Heart right ventricle (tissue), 16 donors: ENCODE measurements around the gene HGFAC. TPM values are rescaled to one million over a fixed set of nuclear protein-coding genes. Genes with fewer than 3 reads are reported as not detected.

Source experiments
- ATAC-seq, 8 donors: fragments of 200-7000 bp; cut with Tn5 transposase; one replicate each; pipeline ENCODE4 v1.9.1; 2020; ENCODE audit warnings: mild to moderate bottlenecking in 8 of 8, moderate library complexity in 8 of 8, moderate number of reproducible peaks in 1 of 8
- DNase-seq, 2 donors: peaks; one replicate each; pipeline ENCODE4 v3.0.0-alpha.2; 2020
- H3K27ac ChIP-seq, 10 donors: fragments of 200-600 bp; sonication (generic) in 2 of 10; one replicate each; pipeline versions ENCODE4 v1.5.0 to v1.8.0; 2020 to 2022; ENCODE audit warnings: mild to moderate bottlenecking in 3 of 10
- H3K27me3 ChIP-seq, 7 donors: fragments of 200-600 bp; one replicate each; pipeline ENCODE4 v1.8.0; 2021 to 2022; ENCODE audit warnings: mild to moderate bottlenecking in 2 of 7
- H3K36me3 ChIP-seq, 9 donors: fragments of 200-600 bp; sonication (generic) in 1 of 9; one replicate each; pipeline versions ENCODE4 v1.5.0 to v1.8.0; 2020 to 2022; ENCODE audit warnings: mild to moderate bottlenecking in 2 of 9
- H3K4me1 ChIP-seq, 9 donors: fragments of 200-600 bp; sonication (generic) in 1 of 9; one replicate each; pipeline versions ENCODE4 v1.5.0 to v1.8.0; 2020 to 2022; ENCODE audit warnings: mild to moderate bottlenecking in 4 of 9
- H3K4me3 ChIP-seq, 10 donors: fragments of 200-600 bp; sonication (generic) in 2 of 10; one replicate each; pipeline versions ENCODE4 v1.5.0 to v1.8.0; 2020 to 2022; ENCODE audit warnings: mild to moderate bottlenecking in 7 of 10, moderate library complexity in 2 of 10
- H3K9me3 ChIP-seq, 11 donors: fragments of 200-600 bp in 10 of 11; sonication (generic) in 2 of 11; one replicate each; pipeline versions ENCODE4 v1.5.0 to v1.8.0; 2013 to 2022; ENCODE audit warnings: mild to moderate bottlenecking in 2 of 11, control low read depth in 1 of 11, moderate library complexity in 1 of 11
- WGBS, 2 donors: extraction: QIAGEN DNeasy Blood & Tissue Kit; methylation state at CpG; one replicate each; pipeline ENCODE4 v1.1.7; 2013; ENCODE audit warnings: inconsistent platforms in 1 of 2; 5-methylcytosine and 5-hydroxymethylcytosine counted together
- intact Hi-C, 10 donors: fragments of 100-400 bp; cut with DNase I; formaldehyde crosslinking; loops; one replicate each; pipeline versions ENCODE4 v1.11.1 to v1.14.2; 2022
- polyA plus RNA-seq, 2 donors: library from polyadenylated mRNA; stranded (reverse); fragments of 200-250 nt; gene quantifications; one replicate each; pipeline ENCODE4 v1.2.3, GENCODE V29; 2013
- total RNA-seq, 10 donors: library from RNA; stranded (reverse); fragmentation: NEBNext Ultra II Directional in 3 of 10; extraction: Animal tissue kit (Norgen Biotek cat#: 25700) in 3 of 10; gene quantifications; one replicate each; pipeline versions ENCODE4 v1.2.1 to v1.2.4, GENCODE V29; 2021 to 2023
- TF ChIP-seq, protein P1 (sequence below), 9 donors: fragments of 200-600 bp; sonication (generic) in 2 of 9; IDR thresholded peaks; one replicate each; pipeline versions ENCODE4 v1.5.0 to v1.8.0; 2021 to 2022; ENCODE audit warnings: antibody characterized with exemption in 9 of 9, mild to moderate bottlenecking in 5 of 9, moderate library complexity in 1 of 9
- donor health status: Arrhythmogenic right ventricular cardiomyopathy.
- donor health status: ischemic (EF 13 %, LVEDD 7.1; RV severe dilation, severe dysfunction).
- donor health status: healthy with polysubstance abuse.
- donor health status: DM: no; HTN: yes; CAD: no.
- donor health status: DM: no; HTN: no; CAD: no.
- donor health status: ischemic (EF 25% LVEDD 6.9; RV normal size, moderate dysfunction).
- donor health status: ischemic (EF 25% LVEDD 5.7; RV mildly dilated, moderate dysfunction).
- donor health status: healthy.
- donor health status: DM: yes; HTN: yes; CAD: no.
- donor health status: Ischemic cardiomyopathy.
- donor health status: ischemic (EF 35%, LVEDD 5.7; RV mildly dilated, moderate dysfunction).
- donor health status: nonischemic (EF 11% LVEDD 7.7; RV severe dilation, severe dysfunction).
- donor health status: DM: yes; HTN: yes; CAD: no.
- donor health status: PGD.
- donor health status: ischemic (EF 29% LVEDD 5.4; RV normal size, mild dysfunction).
- donor health status: nonischemic (EF 23%, LVEDD 6.1; RV moderate dilation, normal function).

HGFAC gene
- total and polyA plus RNA-seq, 12 donors, result 0.15 to 1.1 (median 0.45) TPM; not detected in 4

DNA sequence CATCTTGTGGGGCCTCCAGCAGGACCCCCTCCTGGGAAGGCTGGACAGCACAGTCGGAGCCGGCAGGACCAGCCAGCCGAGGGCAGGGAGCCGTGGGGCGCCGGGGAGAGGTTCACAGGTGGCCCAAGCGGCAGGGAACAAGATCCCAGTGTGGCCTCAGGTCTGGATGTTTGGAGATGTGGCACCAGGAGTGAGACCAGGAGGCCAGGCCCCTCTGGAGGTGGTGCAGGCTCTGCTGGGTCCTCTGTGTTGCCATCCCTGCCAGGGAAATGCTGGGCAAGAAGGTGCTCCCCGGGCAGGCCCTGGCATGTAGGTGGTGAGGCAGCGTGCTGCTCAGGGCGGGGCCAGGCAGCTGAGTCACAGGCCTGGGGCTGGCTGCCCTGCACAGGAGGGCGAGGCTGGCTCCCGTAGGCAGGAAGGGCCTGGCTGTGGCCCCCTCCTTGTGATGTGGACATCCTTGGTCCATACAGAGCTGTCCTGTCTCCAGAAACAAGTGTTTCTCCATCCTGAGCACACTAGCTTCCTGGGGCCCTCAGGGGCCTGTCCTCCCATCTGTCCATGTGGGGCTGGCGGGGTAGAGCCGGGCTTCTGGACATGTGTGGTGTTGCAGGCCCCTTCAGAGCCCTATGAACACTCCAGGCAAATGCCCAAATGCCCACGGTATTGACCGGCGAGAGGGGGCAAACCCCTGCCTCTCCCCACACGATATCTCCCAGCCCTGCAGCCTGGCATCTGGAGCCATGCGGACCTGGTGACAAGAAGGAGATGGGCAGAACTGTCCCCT is 4.8 kb upstream of the HGFAC start:
- H3K36me3 ChIP-seq, result peaks cover 0 to 4% (median 0%) of the 10 kb centered on the region in 9 donors
- WGBS, 2 donors, result 88 to 89% methylated on average over 19 of the region's 19 CpGs
- H3K4me1 ChIP-seq, result no peaks in the 10 kb centered on the region
- H3K4me3 ChIP-seq, result no peak overlapping the region
- H3K27me3 ChIP-seq, result no peaks in the 10 kb centered on the region
- intact Hi-C loops, result no loop called here
- ATAC-seq, result peak in 2 of 8 donors; percentile 17 to 44
- TF ChIP-seq, protein P1, sequence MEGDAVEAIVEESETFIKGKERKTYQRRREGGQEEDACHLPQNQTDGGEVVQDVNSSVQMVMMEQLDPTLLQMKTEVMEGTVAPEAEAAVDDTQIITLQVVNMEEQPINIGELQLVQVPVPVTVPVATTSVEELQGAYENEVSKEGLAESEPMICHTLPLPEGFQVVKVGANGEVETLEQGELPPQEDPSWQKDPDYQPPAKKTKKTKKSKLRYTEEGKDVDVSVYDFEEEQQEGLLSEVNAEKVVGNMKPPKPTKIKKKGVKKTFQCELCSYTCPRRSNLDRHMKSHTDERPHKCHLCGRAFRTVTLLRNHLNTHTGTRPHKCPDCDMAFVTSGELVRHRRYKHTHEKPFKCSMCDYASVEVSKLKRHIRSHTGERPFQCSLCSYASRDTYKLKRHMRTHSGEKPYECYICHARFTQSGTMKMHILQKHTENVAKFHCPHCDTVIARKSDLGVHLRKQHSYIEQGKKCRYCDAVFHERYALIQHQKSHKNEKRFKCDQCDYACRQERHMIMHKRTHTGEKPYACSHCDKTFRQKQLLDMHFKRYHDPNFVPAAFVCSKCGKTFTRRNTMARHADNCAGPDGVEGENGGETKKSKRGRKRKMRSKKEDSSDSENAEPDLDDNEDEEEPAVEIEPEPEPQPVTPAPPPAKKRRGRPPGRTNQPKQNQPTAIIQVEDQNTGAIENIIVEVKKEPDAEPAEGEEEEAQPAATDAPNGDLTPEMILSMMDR (IDR thresholded peaks at IDR 0.05), result no peak
- no peak overlapping the region for H3K27ac ChIP-seq
- DNase-seq, result peak in 1 of 2 donors; percentile 8
- H3K9me3 ChIP-seq, result no peaks in the 10 kb centered on the region

DNA sequence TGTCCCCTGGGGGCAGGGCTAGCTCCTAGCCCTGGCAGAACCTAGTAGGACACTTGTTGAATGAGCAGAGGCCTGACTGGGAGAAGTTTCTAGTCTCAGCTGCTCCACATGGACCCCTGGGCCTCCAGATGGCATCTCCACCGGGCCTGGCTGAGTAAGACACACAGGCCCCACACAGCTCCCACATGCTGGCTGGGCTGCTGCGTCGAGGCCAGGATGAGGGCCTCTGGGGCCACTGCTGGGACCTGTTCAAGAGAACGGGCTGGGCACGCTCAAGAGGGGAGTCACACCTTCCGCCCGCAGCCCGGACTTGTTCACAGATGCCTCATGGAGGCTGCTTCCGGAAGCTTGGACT is 4.2 kb upstream of the HGFAC start:
- DNase-seq (no peak), ATAC-seq (no peak)
- Histone ChIP-seq H3K27ac (no peak overlapping the region), H3K36me3 (no peaks in the 10 kb centered on the region), H3K4me3 (no peak overlapping the region), H3K9me3 (no peaks in the 10 kb centered on the region), H3K27me3 (no peaks in the 10 kb centered on the region), H3K4me1 (no peaks in the 10 kb centered on the region)
- WGBS, 2 donors, result 85 to 88% methylated on average over 9 of the region's 9 CpGs
- TF ChIP-seq, protein P1 (IDR thresholded peaks at IDR 0.05), result no peak
- intact Hi-C loops, result no loop called here

DNA sequence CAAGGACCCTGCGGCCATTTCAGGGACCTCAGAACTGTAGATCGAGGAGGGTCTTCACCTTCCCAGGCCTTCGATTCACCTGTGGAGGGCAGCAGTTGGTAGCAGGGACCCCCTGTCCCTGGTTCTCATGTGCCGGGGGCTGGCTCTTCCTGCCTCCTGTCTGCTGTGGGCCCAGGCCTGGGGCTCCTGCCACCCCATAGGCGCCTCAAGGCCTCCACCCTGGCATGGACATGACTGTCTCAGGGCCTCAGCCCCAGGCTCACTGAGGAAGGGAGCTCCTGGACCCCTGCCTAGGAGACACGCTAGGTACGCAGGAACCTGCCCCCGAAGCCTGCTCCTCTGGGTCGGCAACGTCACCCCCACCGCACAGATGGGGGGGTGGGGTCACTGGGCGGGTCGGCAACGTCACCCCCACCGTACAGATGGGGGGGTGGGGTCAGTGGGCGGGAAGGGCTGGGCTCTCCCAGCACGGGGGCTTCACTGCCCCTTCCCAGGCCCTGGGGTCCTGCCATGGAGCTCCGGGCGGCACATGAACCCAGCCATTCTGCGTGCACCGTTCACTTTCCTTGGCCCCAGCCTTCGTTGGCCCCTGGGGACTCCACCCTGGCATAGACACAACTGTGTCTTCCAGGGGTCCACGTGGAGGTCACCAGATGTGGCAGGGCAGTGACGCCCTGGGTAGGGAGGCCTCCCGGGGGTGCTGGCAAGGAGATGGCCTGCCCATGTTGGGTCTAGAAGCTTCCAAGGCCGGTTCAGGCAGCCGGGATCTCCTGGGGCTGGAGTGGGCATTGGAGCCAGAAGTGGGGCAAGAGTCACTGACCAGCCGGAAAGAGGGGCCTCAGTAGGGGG is 3.5 kb upstream of the HGFAC start:
- Histone ChIP-seq H3K4me3 (no peak overlapping the region), H3K9me3 (no peaks in the 10 kb centered on the region), H3K27ac (no peak overlapping the region), H3K4me1 (peaks cover 0 to 2% (median 0%) of the 10 kb centered on the region in 9 donors), H3K27me3 (no peaks in the 10 kb centered on the region), H3K36me3 (no peaks in the 10 kb centered on the region)
- intact Hi-C loops, result no loop called here
- ATAC-seq (no peak), DNase-seq (peak in 1 of 2 donors; percentile 9)
- TF ChIP-seq, protein P1 (IDR thresholded peaks at IDR 0.05), result no peak
- 68 to 72% methylated on average over 28 of the region's 28 CpGs for WGBS, 2 donors

DNA sequence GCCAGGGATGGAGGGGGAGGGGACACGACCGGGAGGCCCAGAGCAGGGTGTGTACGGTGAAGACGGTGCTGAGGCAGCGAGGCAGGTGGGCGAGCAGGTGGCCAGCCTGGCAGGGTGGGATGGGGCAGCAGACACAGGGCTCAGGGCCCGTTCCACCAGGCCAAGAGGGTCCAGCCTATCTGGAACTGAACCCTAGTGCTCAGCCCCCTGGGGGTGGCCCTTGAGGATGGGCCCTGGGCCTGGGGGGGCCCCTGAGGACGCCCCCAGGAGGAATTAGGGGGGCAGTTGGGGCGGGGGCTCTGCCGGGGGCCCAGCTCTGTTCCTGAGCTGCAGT is 3.0 kb upstream of the HGFAC start:
- DNase-seq (peak in 1 of 2 donors; percentile 8), ATAC-seq (no peak)
- Histone ChIP-seq H3K27ac (no peak overlapping the region), H3K36me3 (no peaks in the 10 kb centered on the region), H3K27me3 (no peaks in the 10 kb centered on the region), H3K4me1 (peaks cover 0 to 5% (median 0%) of the 10 kb centered on the region in 9 donors), H3K4me3 (no peak overlapping the region), H3K9me3 (no peaks in the 10 kb centered on the region)
- intact Hi-C loops, result no loop called here
- TF ChIP-seq, protein P1 (IDR thresholded peaks at IDR 0.05), result no peak
- WGBS, 2 donors, result 75 to 77% methylated on average over 10 of the region's 10 CpGs
